Stomach (tissue), 19 donors: ENCODE measurements around the gene PPM1L. TPM values are rescaled to one million over a fixed set of nuclear protein-coding genes. Genes with fewer than 3 reads are reported as not detected.
"Not testable (repeated sequence)": the region's sequence is repeated elsewhere in the genome, so short reads cannot be mapped to it uniquely, and the experiment has no call there.

Experiments used
- DNase-seq, 2 donors: peaks; one replicate each; pipeline versions ENCODE4 v3.0.0 to v3.0.0-alpha.2; 2013 to 2019
- H3K27ac ChIP-seq, 5 donors: fragments of 200-600 bp in 4 of 5; sonication (generic) in 4 of 5; one replicate each; pipeline ENCODE4 v1.5.1; 2013 to 2019; ENCODE audit warnings: mild to moderate bottlenecking in 1 of 5, moderate library complexity in 1 of 5
- H3K27me3 ChIP-seq, 3 donors: fragments of 200-600 bp; sonication (generic); one replicate each; pipeline ENCODE4 v1.5.1; 2017 to 2019; ENCODE audit warnings: mixed run types in 1 of 3
- H3K36me3 ChIP-seq, 4 donors: fragments of 200-600 bp; sonication (generic); 1 replicate in 3 of 4; 2 replicates in 1 of 4; pipeline ENCODE4 v1.5.1; 2016 to 2019
- H3K4me1 ChIP-seq, 4 donors: fragments of 200-600 bp; sonication (generic); one replicate each; pipeline ENCODE4 v1.5.1; 2016 to 2019
- H3K4me3 ChIP-seq, 4 donors: fragments of 200-600 bp; sonication (generic) in 3 of 4; one replicate each; pipeline ENCODE4 v1.5.1; 2016 to 2019; ENCODE audit warnings: mild to moderate bottlenecking in 1 of 4
- H3K9me3 ChIP-seq, 4 donors: fragments of 200-600 bp; sonication (generic); one replicate each; pipeline ENCODE4 v1.5.1; 2016 to 2019
- CTCF ChIP-seq, 7 experiments: fragments of 450-650 bp in 4 of 7; fragments of 200-600 bp in 3 of 7; sonication (generic) in 3 of 7; IDR thresholded peaks; one replicate each; pipeline ENCODE4 v1.5.1; 2016 to 2019; ENCODE audit warnings: antibody characterized with exemption in 7 of 7, control low read depth in 2 of 7, mild to moderate bottlenecking in 1 of 7
- EP300 ChIP-seq: sonication (generic); formaldehyde crosslinking; IDR thresholded peaks from one replicate; pipeline ENCODE4 v1.6.1; 2017; ENCODE audit warnings: antibody characterized with exemption
- POLR2A ChIP-seq, 4 donors: fragments of 450-650 bp; IDR thresholded peaks; one replicate each; pipeline ENCODE4 v1.6.1; 2016; ENCODE audit warnings: antibody characterized with exemption in 4 of 4, control low read depth in 2 of 4, mild to moderate bottlenecking in 1 of 4, moderate library complexity in 1 of 4
- POLR2AphosphoS5 ChIP-seq, 3 donors: sonication (generic); formaldehyde crosslinking; IDR thresholded peaks; one replicate each; pipeline ENCODE4 v1.6.1; 2016; ENCODE audit warnings: antibody characterized with exemption in 3 of 3
- WGBS, 5 donors: extraction: QIAGEN DNeasy Blood & Tissue Kit in 3 of 5; methylation state at CpG; one replicate each; pipeline versions ENCODE4 v1.1.5 to v1.1.7; 2013 to 2018; 5-methylcytosine and 5-hydroxymethylcytosine counted together
- intact Hi-C: fragments of 100-400 bp; cut with DNase I; formaldehyde crosslinking; loops from one replicate; pipeline ENCODE4 v1.15.1; 2023; ENCODE audit warnings: low total_unique reads
- long read RNA-seq, 10 donors: transcript quantifications; one replicate each; lab custom pipeline, GENCODE V29; 2026
- polyA plus RNA-seq, 3 donors: library from polyadenylated mRNA; stranded (reverse); fragments of 200-250 nt; gene quantifications; one replicate each; pipeline ENCODE4 v1.2.3, GENCODE V29; 2013
- total RNA-seq, 5 donors: library from RNA; depleted of rRNA; stranded (reverse); fragments of >200 nt; gene quantifications; one replicate each; pipeline versions ENCODE4 v1.1.0 to v1.2.3, GENCODE V29; 2014 to 2016
- donor health status: healthy with polysubstance abuse.
- donor health status: Bipolar disorder and iron deficiency.
- donor health status: healthy.

The PPM1L gene
- total RNA-seq (10 to 100 TPM; 14.6 to 45.1 (median 27.2) TPM), polyA plus RNA-seq (1 to 10 TPM in 2 of 3 donors, under 1 TPM in 1; 0.61 to 2.6 (median 1.4) TPM)
- long read RNA-seq, donor 1 = 0 reads
- long read RNA-seq, donor 2 = 0 reads
- long read RNA-seq, donor 3 = 0 reads
- long read RNA-seq, donor 4 = 0 reads
- long read RNA-seq, donor 5 = 0 reads
- long read RNA-seq, donor 6 = 0 reads
- long read RNA-seq, donor 7 = 0 reads
- long read RNA-seq, donor 8 = 0 reads
- long read RNA-seq, donor 9, partial matches to known transcripts = 6 of 6 reads
- long read RNA-seq, donor 9, other reads (novel, unspliced or antisense) = 0 of 6 reads
- long read RNA-seq, donor 10 = 0 reads

GRCh38 chr3:160755776-160756304, at the start of gene PPM1L:
TSS of gene PPM1L (plus strand) at chr3:160756231.
- Histone ChIP-seq H3K36me3 (no peaks in the 10 kb centered on the region), H3K27ac (peak within 1 kb of the TSS; percentile 87 to 96 (median 95)), H3K4me3 (peak within 1 kb of the TSS; percentile 60 to 90 (median 78)), H3K27me3 (no peaks in the 10 kb centered on the region), H3K9me3 (no peaks in the 10 kb centered on the region), H3K4me1 (peaks cover 14 to 54% (median 35%) of the 10 kb centered on the region in 4 donors)
- TF ChIP-seq POLR2AphosphoS5 (IDR thresholded peaks at IDR 0.05) = peak in 1 of 3 donors; percentile 20
- no peak for TF ChIP-seq EP300
- peak; percentile 68 to 86 for DNase-seq
- intact Hi-C loops = no loop called here
- WGBS, 5 donors = 0 to 1% (median 1%) methylated on average over 23 to 63 of the region's 64 CpGs

- 14 to 27% (median 23%) methylated on average over 4 of the region's 4 CpGs for WGBS, 5 donors
- no peak for TF ChIP-seq POLR2AphosphoS5 (IDR thresholded peaks at IDR 0.05)
- TF ChIP-seq CTCF (IDR thresholded peaks at IDR 0.05) = peak in 5 of 7 experiments; percentile 37 to 56 (median 43)
- no peak for TF ChIP-seq EP300
- TF ChIP-seq POLR2A (IDR thresholded peaks at IDR 0.05) = no peak
- no peaks in the 10 kb centered on the region for H3K9me3 ChIP-seq
- H3K4me3 ChIP-seq = no peak overlapping the region
- peak in 1 of 2 donors; percentile 87 for DNase-seq
- H3K36me3 ChIP-seq = no peaks in the 10 kb centered on the region
- H3K27ac ChIP-seq = no peak overlapping the region
- peaks cover 0 to 6% (median 0%) of the 10 kb centered on the region in 4 donors for H3K4me1 ChIP-seq
- intact Hi-C loops = loop anchor here (5.0 kb wide), 1 partner anchor 235 kb away; no protein-coding TSS in a partner anchor
- no peaks in the 10 kb centered on the region for H3K27me3 ChIP-seq
Measured at GRCh38 chr3:160707187-160707794, 48.7 kb upstream of the PPM1L start.

- TF ChIP-seq EP300 (no peak), POLR2A (IDR thresholded peaks at IDR 0.05) (no peak), POLR2AphosphoS5 (IDR thresholded peaks at IDR 0.05) (no peak), CTCF (IDR thresholded peaks at IDR 0.05) (no peak)
- no peaks in the 10 kb centered on the region for H3K27me3 ChIP-seq
- no peak for DNase-seq
- WGBS, 5 donors = 57 to 72% (median 68%) methylated on average over 3 of the region's 3 CpGs
- peaks cover 0 to 6% (median 0%) of the 10 kb centered on the region in 4 donors for H3K4me1 ChIP-seq
- H3K27ac ChIP-seq = no peak overlapping the region
- H3K9me3 ChIP-seq = no peaks in the 10 kb centered on the region
- H3K36me3 ChIP-seq = no peaks in the 10 kb centered on the region
- H3K4me3 ChIP-seq = no peak overlapping the region
- intact Hi-C loops = loop anchor here (5.0 kb wide), 1 partner anchor 233 kb away; no protein-coding TSS in a partner anchor
Measured at GRCh38 chr3:160709477-160710182, 46.4 kb upstream of the PPM1L start.

- DNase-seq, H3K27ac ChIP-seq, H3K27me3 ChIP-seq, H3K4me1 ChIP-seq, H3K36me3 ChIP-seq, intact Hi-C loops, H3K9me3 ChIP-seq, H3K4me3 ChIP-seq: not testable (repeated sequence)
- WGBS, 5 donors = 84 to 98% (median 91%) methylated on average over 3 of the region's 3 CpGs
Measured at GRCh38 chr3:160713144-160713543, 42.9 kb upstream of the PPM1L start.

GRCh38 chr3:160719710-160720109, 36.3 kb upstream of the PPM1L start:
- no peak for DNase-seq
- no peaks in the 10 kb centered on the region for H3K27me3 ChIP-seq
- no peaks in the 10 kb centered on the region for H3K36me3 ChIP-seq
- WGBS, 5 donors = 91 to 97% (median 94%) methylated on average over 9 to 11 of the region's 11 CpGs
- H3K4me1 ChIP-seq = no peaks in the 10 kb centered on the region
- no peak overlapping the region for H3K4me3 ChIP-seq
- intact Hi-C loops = no loop called here
- H3K27ac ChIP-seq = no peak overlapping the region
- no peak for TF ChIP-seq POLR2A (IDR thresholded peaks at IDR 0.05)
- no peak for TF ChIP-seq CTCF (IDR thresholded peaks at IDR 0.05)
- no peak for TF ChIP-seq EP300
- TF ChIP-seq POLR2AphosphoS5 (IDR thresholded peaks at IDR 0.05) = no peak
- H3K9me3 ChIP-seq = peaks cover 0 to 6% (median 2%) of the 10 kb centered on the region in 4 donors
